NCI-H774 (cell line): ENCODE data around the gene CCDC192.
"Not testable (repeated sequence)": the region's sequence is repeated elsewhere in the genome, so short reads cannot be mapped to it uniquely, and the experiment has no call there.

Experiments
- DNase-seq: peaks from one replicate; lab custom pipeline; 2025; lab: John Stamatoyannopoulos, UW

CCDC192 gene

GRCh38 chr5:127766676-127767335, 63.6 kb downstream of the CCDC192 start:
- no peak for DNase-seq

DNA sequence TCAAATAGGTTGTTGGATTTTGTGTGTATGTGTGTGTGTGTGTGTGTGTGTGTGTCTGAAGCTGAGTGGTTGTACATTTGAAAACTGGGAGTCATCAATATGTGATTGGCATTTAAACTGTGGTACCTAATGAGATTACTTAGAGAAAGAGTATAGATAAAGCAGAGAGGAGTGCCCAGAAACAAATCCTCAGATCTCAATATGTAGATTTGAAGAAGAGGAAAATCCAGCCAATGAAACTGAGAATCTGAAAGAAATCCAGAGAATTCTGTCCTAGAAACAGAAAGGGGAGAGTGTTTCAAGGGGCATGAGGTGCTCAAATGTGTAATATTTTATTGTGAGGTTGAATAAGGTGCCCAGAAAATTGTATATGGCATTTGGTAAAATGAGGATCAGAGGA, 66.2 kb downstream of the CCDC192 start:
- no peak for DNase-seq

- no peak for DNase-seq
These were observed 67.1 kb downstream of the CCDC192 start for GRCh38 chr5:127770272-127770671.

- DNase-seq, result no peak
These were observed 69.3 kb downstream of the CCDC192 start for GRCh38 chr5:127772531-127772930.

GRCh38 chr5:127774221-127774620, 71.0 kb downstream of the CCDC192 start:
- no peak for DNase-seq

GRCh38 chr5:127776477-127776876, 73.3 kb downstream of the CCDC192 start:
- no peak for DNase-seq

DNA sequence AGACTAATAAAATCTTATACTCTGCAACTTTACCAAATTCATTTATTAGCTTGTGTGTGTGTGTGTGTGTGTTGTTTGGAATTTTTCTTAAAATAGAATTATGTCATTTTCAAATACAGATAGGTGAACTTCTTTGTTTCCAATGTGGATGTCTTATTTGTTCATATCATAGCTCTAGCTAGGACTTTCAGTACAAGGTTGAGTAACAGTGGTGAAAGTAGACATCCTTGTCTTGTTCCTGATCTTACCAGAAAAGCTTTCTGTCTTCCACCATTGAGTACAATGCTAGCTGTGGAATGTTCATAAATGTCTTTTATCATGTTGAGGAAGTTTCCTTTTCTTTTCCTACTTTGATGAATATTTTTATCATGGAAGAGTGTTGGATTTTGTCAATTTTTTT, 74.8 kb downstream of the CCDC192 start:
- no peak for DNase-seq

DNA sequence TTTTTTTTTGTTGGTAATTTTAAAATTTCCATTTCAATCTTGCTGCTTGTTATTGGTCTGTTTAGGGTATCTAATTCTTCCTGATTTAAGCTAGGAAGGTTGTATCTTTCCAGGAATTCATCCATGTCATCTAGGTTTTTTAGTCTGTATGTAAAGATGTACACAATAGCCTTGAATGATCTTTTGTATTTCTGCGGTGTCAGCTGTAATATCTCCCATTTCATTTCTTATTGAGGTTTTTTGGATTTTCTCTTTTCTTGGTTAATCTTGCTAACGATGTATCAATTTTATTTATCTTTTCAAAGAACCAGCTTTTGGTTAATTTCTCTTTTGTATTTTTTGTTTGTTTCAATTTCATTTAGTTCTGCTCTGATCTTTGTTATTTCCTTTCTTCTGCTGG, 79.3 kb downstream of the CCDC192 start:
- DNase-seq, result not testable (repeated sequence)

GRCh38 chr5:127785098-127785927, 82.1 kb downstream of the CCDC192 start:
- no peak for DNase-seq

DNA sequence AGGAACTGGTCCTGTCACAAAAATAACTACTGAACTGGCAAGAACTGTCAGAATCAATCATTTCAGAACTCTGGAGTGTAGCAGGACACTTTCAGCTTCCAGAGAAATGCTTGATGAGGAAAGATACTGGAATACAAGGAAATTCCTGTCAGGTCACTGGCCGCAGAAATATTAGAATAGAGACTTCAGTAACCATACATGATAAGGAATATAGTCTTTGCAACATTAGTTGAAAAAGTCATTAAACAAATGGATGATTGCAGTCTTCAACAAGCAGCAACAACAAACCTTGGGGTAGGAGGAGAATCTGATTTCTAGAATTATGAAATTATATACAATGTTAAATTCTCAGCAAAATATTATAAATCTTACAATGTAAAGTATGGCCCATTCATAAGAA, 88.2 kb downstream of the CCDC192 start:
- DNase-seq, result no peak

GRCh38 chr5:127791908-127792307, 88.7 kb downstream of the CCDC192 start:
- DNase-seq, result not testable (repeated sequence)

- no peak for DNase-seq
These were observed 89.9 kb downstream of the CCDC192 start for GRCh38 chr5:127793052-127793451.

DNA sequence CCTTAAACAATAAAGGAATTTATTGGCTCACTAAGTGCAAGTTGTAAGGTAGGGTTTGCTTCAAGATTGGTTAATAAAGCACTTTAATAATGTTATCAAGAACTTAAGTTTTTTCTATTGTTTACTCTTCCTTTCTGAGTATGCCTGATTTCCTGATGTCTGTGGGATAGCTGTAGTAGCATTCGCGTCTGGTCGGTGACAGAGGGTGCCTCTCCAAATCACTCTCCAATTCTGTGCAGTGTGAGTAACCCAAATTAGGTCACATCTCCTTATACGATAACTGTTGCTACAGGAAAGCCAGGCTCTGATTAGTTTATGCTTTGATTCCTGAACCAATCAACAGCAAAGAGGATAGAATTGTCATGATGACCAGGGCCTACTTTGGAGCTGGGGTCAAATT, 90.7 kb downstream of the CCDC192 start:
- no peak for DNase-seq

GRCh38 chr5:127796211-127796610, 93.0 kb downstream of the CCDC192 start:
- no peak for DNase-seq

DNA sequence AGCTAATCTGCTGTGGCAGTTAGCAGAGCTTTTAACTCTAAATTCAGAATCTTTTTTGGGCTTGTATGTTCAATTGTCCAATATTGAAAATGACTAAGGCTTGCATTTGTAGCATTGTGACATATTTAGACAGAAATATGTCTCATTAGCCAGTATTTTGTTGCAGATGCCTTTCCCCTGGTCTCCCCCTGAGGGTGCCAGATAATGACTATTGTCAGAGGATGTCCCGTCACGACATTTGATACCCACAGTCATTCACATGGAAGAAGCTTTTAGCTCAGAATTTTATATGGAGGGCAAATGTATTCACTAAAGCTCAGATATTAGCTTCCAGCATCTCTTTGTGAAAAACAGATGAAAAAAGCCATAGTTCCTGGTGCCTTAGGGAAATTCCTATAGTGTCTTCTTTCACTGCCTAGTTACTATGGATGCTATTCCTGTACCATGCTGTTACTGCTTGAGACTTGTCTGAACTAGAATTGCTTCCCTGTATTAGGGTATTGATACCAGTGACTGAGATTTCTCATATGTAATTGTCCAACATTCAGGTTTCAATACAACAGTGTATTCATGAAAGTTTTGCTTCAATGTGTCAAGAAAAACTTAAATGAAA, 96.2 kb downstream of the CCDC192 start:
- DNase-seq, result no peak

- no peak for DNase-seq
These were observed 98.7 kb downstream of the CCDC192 start for GRCh38 chr5:127801751-127802476.

DNA sequence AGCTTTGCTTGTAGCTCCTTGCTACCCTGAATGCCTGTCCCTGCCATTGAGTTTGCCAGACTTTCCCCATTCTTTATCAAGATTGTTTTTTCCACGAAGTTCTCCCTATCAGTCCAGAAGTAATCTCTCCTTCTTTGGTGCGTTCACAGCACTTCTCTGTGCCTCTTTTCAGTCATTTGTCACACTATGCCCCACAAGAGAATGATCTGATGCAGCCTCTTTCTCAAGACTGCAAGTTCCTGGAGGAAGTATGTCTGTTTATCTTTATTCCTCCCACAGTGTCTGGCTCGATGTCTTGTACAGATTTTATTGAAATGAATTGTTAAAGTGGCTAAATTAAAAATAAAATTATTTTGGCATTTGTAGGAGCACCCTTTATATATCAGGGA, 99.3 kb downstream of the CCDC192 start:
- DNase-seq, result no peak

- no peak for DNase-seq
These were observed 101.8 kb downstream of the CCDC192 start for GRCh38 chr5:127804886-127805426.

DNA sequence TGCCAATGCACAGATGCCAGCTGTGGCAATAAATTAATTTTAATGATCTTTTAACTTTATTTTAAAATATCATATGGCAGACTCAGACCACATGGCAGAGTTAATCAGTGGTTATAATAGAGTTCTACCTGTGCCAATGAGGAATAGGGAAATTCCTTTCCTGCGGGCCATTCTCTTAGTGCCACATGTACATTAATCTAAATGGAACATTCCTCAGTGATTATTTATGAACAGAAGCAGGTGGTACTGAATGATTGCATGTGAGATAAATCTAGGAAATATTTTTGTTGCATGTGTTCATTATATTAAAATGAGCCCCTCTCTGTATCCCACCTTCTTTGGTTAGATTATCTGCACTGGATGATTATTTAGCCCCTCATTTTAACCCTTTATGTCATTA, 102.3 kb downstream of the CCDC192 start:
- DNase-seq, result no peak

- no peak for DNase-seq
These were observed 103.6 kb downstream of the CCDC192 start for GRCh38 chr5:127806776-127807175.

DNA sequence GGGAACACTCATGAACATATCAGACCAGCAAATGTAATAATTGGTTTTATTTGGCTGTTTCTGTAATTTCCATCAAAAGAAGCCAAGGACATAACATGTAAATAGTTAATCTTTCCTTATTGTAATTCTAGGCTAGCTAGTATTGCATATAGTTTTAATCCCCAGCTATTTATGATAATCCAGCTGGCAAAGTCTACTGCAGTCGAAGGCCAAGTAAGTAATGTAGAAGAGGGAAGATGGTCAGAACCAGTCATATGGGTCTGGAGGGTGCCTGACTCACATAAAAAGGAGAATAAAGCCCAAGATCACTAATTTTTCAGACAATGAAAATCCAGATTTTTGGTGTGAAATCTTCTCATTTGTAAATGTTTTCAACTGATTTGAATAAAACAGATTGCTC, 106.3 kb downstream of the CCDC192 start:
- no peak for DNase-seq

DNA sequence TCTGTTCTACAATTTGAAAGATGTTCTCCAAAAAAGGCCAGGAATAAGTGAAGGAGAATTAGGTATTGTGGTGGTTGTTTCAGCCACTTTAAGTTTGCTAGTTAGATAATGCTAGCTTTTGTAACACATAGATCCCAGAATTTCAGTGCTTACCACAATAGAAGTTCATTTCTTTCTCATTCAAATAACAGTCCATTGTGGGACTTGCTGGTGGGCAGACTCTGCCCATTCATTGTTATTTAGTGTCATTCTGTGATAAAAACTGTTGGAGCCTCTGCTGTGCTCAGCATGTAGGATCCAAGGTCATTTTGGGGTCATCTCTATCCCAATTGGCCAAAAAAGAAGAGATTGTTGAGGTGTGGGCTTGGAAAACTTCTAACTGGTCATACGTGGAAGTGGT, 106.8 kb downstream of the CCDC192 start:
- DNase-seq, result no peak
